HepG2 (cell line): ENCODE data around the gene SETD2. TPM values are rescaled to one million over a fixed set of nuclear protein-coding genes. Genes with fewer than 3 reads are reported as not detected.

ENCODE experiments used
- AFF4 ChIP-seq: sonication (generic); formaldehyde crosslinking; IDR thresholded peaks from 2 replicates; pipeline ENCODE4 v1.4.0; 2020; ENCODE audit warnings: missing genetic modification reagents
- ARID3A ChIP-seq: IDR thresholded peaks from 2 replicates; pipeline ENCODE4 v1.6.1; 2012; ENCODE audit warnings: low read depth, low read length, improper control_type of control experiment
- HES4 ChIP-seq: sonication (generic); formaldehyde crosslinking; IDR thresholded peaks from 2 replicates; pipeline ENCODE4 v1.9.0; 2021; ENCODE audit warnings: mild to moderate bottlenecking, missing genetic modification reagents, borderline replicate concordance
- HOXA5 ChIP-seq: sonication (generic); formaldehyde crosslinking; IDR thresholded peaks from 2 replicates; pipeline ENCODE4 v1.4.0; 2020; ENCODE audit warnings: missing genetic modification reagents
- KMT2A ChIP-seq: sonication (generic); formaldehyde crosslinking; IDR thresholded peaks from 2 replicates; pipeline ENCODE4 v1.4.0; 2020; ENCODE audit warnings: missing genetic modification reagents
- ONECUT2 ChIP-seq: sonication (generic); formaldehyde crosslinking; IDR thresholded peaks from 2 replicates; pipeline ENCODE4 v1.4.0; 2020; ENCODE audit warnings: missing genetic modification reagents
- RNF2 ChIP-seq: fragments of 450-650 bp; conservative IDR thresholded peaks from 2 replicates; pipeline ENCODE4 v1.6.1; 2016; ENCODE audit warnings: low read depth
- ZBTB38 ChIP-seq: sonication (generic); formaldehyde crosslinking; IDR thresholded peaks from 2 replicates; pipeline ENCODE4 v1.5.1; 2020; ENCODE audit warnings: mild to moderate bottlenecking, missing genetic modification reagents
- ZBTB4 ChIP-seq: sonication (generic); formaldehyde crosslinking; IDR thresholded peaks from 2 replicates; pipeline ENCODE4 v1.4.0; 2020; ENCODE audit warnings: missing genetic modification reagents, mild to moderate bottlenecking, borderline replicate concordance
- ZFP37 ChIP-seq: sonication (generic); formaldehyde crosslinking; IDR thresholded peaks from 2 replicates; pipeline ENCODE4 v1.4.0; 2020; ENCODE audit warnings: missing genetic modification reagents, borderline replicate concordance
- ZIK1 ChIP-seq: sonication (generic); formaldehyde crosslinking; IDR thresholded peaks from 2 replicates; pipeline ENCODE4 v1.5.0; 2020; ENCODE audit warnings: mild to moderate bottlenecking, low read depth, missing genetic modification reagents, borderline replicate concordance
- ZNF18 ChIP-seq: sonication (generic); formaldehyde crosslinking; IDR thresholded peaks from 2 replicates; pipeline ENCODE4 v1.8.0; 2022; ENCODE audit warnings: mild to moderate bottlenecking, missing genetic modification reagents; ENCODE audit not compliant: insufficient replicate concordance
- ZNF263 ChIP-seq: sonication (generic); formaldehyde crosslinking; IDR thresholded peaks from 2 replicates; pipeline ENCODE4 v1.4.0; 2020; ENCODE audit warnings: missing genetic modification reagents
- ZNF296 ChIP-seq: sonication (generic); formaldehyde crosslinking; conservative IDR thresholded peaks from 2 replicates; pipeline ENCODE4 v1.5.0; 2020; ENCODE audit warnings: mild to moderate bottlenecking, missing genetic modification reagents
- ZNF3 ChIP-seq: IDR thresholded peaks from 2 replicates; pipeline ENCODE4 v1.7.0; 2017; ENCODE audit warnings: inconsistent platforms
- ZNF383 ChIP-seq: sonication (generic); formaldehyde crosslinking; IDR thresholded peaks from 2 replicates; pipeline ENCODE4 v1.4.0; 2020; ENCODE audit warnings: missing genetic modification reagents, mild to moderate bottlenecking, borderline replicate concordance
- ZNF674 ChIP-seq: sonication (generic); formaldehyde crosslinking; IDR thresholded peaks from 2 replicates; pipeline ENCODE4 v1.5.0; 2020; ENCODE audit warnings: low read depth, mild to moderate bottlenecking, missing genetic modification reagents
- ZNF766 ChIP-seq: sonication (generic); formaldehyde crosslinking; IDR thresholded peaks from 2 replicates; pipeline ENCODE4 v1.5.0; 2020; ENCODE audit warnings: missing genetic modification reagents, borderline replicate concordance
- ZSCAN20 ChIP-seq: sonication (generic); formaldehyde crosslinking; IDR thresholded peaks from 2 replicates; pipeline ENCODE4 v1.4.0; 2020; ENCODE audit warnings: missing genetic modification reagents, mild to moderate bottlenecking, borderline replicate concordance
- ZZZ3 ChIP-seq: sonication (generic); formaldehyde crosslinking; IDR thresholded peaks from 2 replicates; pipeline ENCODE4 v1.4.0; 2020; ENCODE audit warnings: missing genetic modification reagents, mild to moderate bottlenecking, borderline replicate concordance
- polyA plus RNA-seq, 8 experiments: library from polyadenylated mRNA; depleted of rRNA in 3 of 8; stranded (reverse) in 7 of 8; unstranded in 1 of 8; fragments of >200 nt; fragmentation: Illumina TruSeq in 4 of 8; extraction: Trizol in 4 of 8; gene quantifications; 2 replicates each; pipeline versions ENCODE4 v1.2.1 to v1.2.3, GENCODE V29; 2011 to 2016; ENCODE audit warnings: low read depth in 4 of 8, missing spikeins in 1 of 8, mixed read lengths in 1 of 8; ENCODE audit not compliant: insufficient read depth in 1 of 8
- total RNA-seq, 5 experiments: library from RNA; depleted of rRNA; stranded (reverse); fragments of >200 nt; fragmentation: Illumina TruSeq; extraction: Trizol; gene quantifications; 2 replicates each; pipeline ENCODE4 v1.2.3, GENCODE V29; 2016; ENCODE audit warnings: low read depth in 1 of 5

SETD2 gene
- total and polyA plus RNA-seq, 2 of the 13 experiments (the other 11 are each of a cell fraction or from before 2014, with no cell fraction given) = 14.2 to 24.2 TPM

- no peak for TF ChIP-seq ZNF18 (CRISPR knock-in tag)
- no peak for TF ChIP-seq HES4 (CRISPR knock-in tag)
- no peak for TF ChIP-seq ZSCAN20
- TF ChIP-seq AFF4 (CRISPR knock-in tag) = no peak
- 0 out of 2 replicates have a peak, but pooled peaks have one; percentile 42 for TF ChIP-seq ZZZ3 (CRISPR knock-in tag)
- no peak for TF ChIP-seq ZNF383 (CRISPR knock-in tag)
- no peak for TF ChIP-seq RNF2
- TF ChIP-seq ZNF674 (CRISPR knock-in tag) = no peak
- 0 out of 2 replicates have a peak, but pooled peaks have one; percentile 2 for TF ChIP-seq ZNF263 (CRISPR knock-in tag)
- TF ChIP-seq ZFP37 = no peak
- no peak for TF ChIP-seq ARID3A
- no peak for TF ChIP-seq ZNF3 (CRISPR knock-in tag)
- TF ChIP-seq ZNF766 = no peak
- no peak for TF ChIP-seq ZNF296 (CRISPR knock-in tag)
- TF ChIP-seq ZBTB4 (CRISPR knock-in tag) = 0 out of 2 replicates have a peak, but pooled peaks have one; percentile 12
- no peak for TF ChIP-seq ONECUT2 (CRISPR knock-in tag)
- TF ChIP-seq ZBTB38 (CRISPR knock-in tag) = no peak
- TF ChIP-seq HOXA5 (CRISPR knock-in tag) = no peak
- no peak for TF ChIP-seq KMT2A (CRISPR knock-in tag)
- no peak for TF ChIP-seq ZIK1 (CRISPR knock-in tag)
These were observed 164.9 kb downstream of the SETD2 start (continued) for GRCh38 chr3:46998852-46999515.
